Ascending aorta (tissue), 2 donors: ENCODE data around the gene SLC7A6. TPM values are rescaled to one million over a fixed set of nuclear protein-coding genes. Genes with fewer than 3 reads are reported as not detected.
"Not testable (repeated sequence)": the region's sequence is repeated elsewhere in the genome, so short reads cannot be mapped to it uniquely, and the experiment has no call there.

Experiments used
- DNase-seq, 2 donors: peaks; one replicate each; pipeline ENCODE4 v3.0.0-alpha.2; 2019; ENCODE audit warnings: low spot score in 2 of 2
- H3K27ac ChIP-seq, 2 donors: fragments of 200-600 bp; sonication (generic); one replicate each; pipeline ENCODE4 v1.5.1; 2016 to 2017; ENCODE audit warnings: mild to moderate bottlenecking in 1 of 2
- H3K27me3 ChIP-seq: fragments of 200-600 bp; sonication (generic); one replicate; pipeline ENCODE4 v1.5.1; 2017
- H3K36me3 ChIP-seq, 2 donors: fragments of 200-600 bp; sonication (generic); one replicate each; pipeline ENCODE4 v1.5.1; 2016
- H3K4me1 ChIP-seq, 2 donors: fragments of 200-600 bp; sonication (generic); one replicate each; pipeline ENCODE4 v1.5.1; 2016 to 2017; ENCODE audit warnings: mild to moderate bottlenecking in 1 of 2
- H3K4me3 ChIP-seq, 2 donors: fragments of 200-600 bp; sonication (generic); one replicate each; pipeline ENCODE4 v1.5.1; 2016 to 2017; ENCODE audit warnings: mild to moderate bottlenecking in 1 of 2
- H3K9me3 ChIP-seq, 2 donors: fragments of 200-600 bp; sonication (generic); one replicate each; pipeline ENCODE4 v1.5.1; 2016
- intact Hi-C: fragments of 100-400 bp; cut with DNase I; formaldehyde crosslinking; loops from one replicate; pipeline ENCODE4 v1.15.1; 2023
- total RNA-seq: library from RNA; depleted of rRNA; stranded (reverse); fragments of >200 nt; gene quantifications from one replicate; pipeline ENCODE4 v1.1.0, GENCODE V29; 2016
- TF ChIP-seq, protein P1 (sequence below), 3 experiments: fragments of 200-600 bp in 2 of 3; fragments of 450-650 bp in 1 of 3; sonication (generic) in 2 of 3; IDR thresholded peaks; one replicate each; pipeline ENCODE4 v1.5.1; 2016 to 2019; ENCODE audit warnings: antibody characterized with exemption in 3 of 3, mild to moderate bottlenecking in 1 of 3, moderate library complexity in 1 of 3

Gene SLC7A6
- total RNA-seq, 1 donor from 2014 or later = 27.7 TPM

GRCh38 chr16:68286153-68287074, 22.1 kb downstream of the SLC7A6 start:
- Histone ChIP-seq H3K4me1 (peaks cover 21 to 39% of the 10 kb centered on the region in 2 donors), H3K36me3 (peaks cover 27 to 28% of the 10 kb centered on the region in 2 donors), H3K27me3 (no peaks in the 10 kb centered on the region), H3K4me3 (no peak overlapping the region), H3K9me3 (no peaks in the 10 kb centered on the region), H3K27ac (peak overlapping the region; percentile 47 to 85)
- TF ChIP-seq, protein P1, sequence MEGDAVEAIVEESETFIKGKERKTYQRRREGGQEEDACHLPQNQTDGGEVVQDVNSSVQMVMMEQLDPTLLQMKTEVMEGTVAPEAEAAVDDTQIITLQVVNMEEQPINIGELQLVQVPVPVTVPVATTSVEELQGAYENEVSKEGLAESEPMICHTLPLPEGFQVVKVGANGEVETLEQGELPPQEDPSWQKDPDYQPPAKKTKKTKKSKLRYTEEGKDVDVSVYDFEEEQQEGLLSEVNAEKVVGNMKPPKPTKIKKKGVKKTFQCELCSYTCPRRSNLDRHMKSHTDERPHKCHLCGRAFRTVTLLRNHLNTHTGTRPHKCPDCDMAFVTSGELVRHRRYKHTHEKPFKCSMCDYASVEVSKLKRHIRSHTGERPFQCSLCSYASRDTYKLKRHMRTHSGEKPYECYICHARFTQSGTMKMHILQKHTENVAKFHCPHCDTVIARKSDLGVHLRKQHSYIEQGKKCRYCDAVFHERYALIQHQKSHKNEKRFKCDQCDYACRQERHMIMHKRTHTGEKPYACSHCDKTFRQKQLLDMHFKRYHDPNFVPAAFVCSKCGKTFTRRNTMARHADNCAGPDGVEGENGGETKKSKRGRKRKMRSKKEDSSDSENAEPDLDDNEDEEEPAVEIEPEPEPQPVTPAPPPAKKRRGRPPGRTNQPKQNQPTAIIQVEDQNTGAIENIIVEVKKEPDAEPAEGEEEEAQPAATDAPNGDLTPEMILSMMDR (IDR thresholded peaks at IDR 0.05) = no peak
- intact Hi-C loops = no loop called here
- DNase-seq = no peak

GRCh38 chr16:68287276-68288251, 23.2 kb downstream of the SLC7A6 start:
- DNase-seq = peak; percentile 65 to 92

DNA sequence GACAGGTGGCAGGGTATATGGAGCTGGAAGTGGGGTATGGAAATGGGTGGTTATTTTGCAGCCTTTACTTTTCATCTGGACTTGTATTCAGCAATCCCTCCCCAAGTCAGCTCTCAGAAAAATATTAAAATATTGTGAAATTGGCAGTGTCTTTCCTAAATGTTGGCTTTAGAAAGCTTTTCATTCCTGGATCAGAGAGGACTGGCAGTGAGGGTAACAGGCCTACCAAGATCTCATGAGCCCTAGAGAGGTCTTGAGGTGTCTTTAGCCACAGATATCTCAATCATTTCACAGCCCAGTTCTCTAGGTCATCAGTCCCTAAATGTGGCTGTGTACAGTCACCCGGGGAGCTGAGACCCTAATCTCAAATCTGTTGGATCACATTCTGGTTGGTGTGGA, 23.9 kb downstream of the SLC7A6 start:
- Histone ChIP-seq H3K36me3 (peaks cover 32 to 35% of the 10 kb centered on the region in 2 donors), H3K9me3 (no peaks in the 10 kb centered on the region), H3K4me3 (no peak overlapping the region), H3K27me3 (no peaks in the 10 kb centered on the region), H3K4me1 (peaks cover 21 to 39% of the 10 kb centered on the region in 2 donors), H3K27ac (peak overlapping the region; percentile 47 to 85)
- DNase-seq = no peak
- intact Hi-C loops = loop anchor here (1.0 kb wide), 1 partner anchor 23 kb away; no protein-coding TSS in a partner anchor
- TF ChIP-seq, protein P1 (IDR thresholded peaks at IDR 0.05) = no peak

More at GRCh38 chr16:68287276-68288251, 23.2 kb downstream of the SLC7A6 start:
- no peaks in the 10 kb centered on the region for H3K27me3 ChIP-seq
- peaks cover 32 to 37% of the 10 kb centered on the region in 2 donors for H3K36me3 ChIP-seq
- TF ChIP-seq, protein P1 (IDR thresholded peaks at IDR 0.05) = peak in 1 of 3 experiments; percentile 49
- H3K9me3 ChIP-seq = no peaks in the 10 kb centered on the region
- intact Hi-C loops = loop anchor here (1.0 kb wide), 1 partner anchor 22 kb away; no protein-coding TSS in a partner anchor
- H3K27ac ChIP-seq = peak overlapping the region; percentile 47 to 85
- peaks cover 21 to 39% of the 10 kb centered on the region in 2 donors for H3K4me1 ChIP-seq
- no peak overlapping the region for H3K4me3 ChIP-seq

DNA sequence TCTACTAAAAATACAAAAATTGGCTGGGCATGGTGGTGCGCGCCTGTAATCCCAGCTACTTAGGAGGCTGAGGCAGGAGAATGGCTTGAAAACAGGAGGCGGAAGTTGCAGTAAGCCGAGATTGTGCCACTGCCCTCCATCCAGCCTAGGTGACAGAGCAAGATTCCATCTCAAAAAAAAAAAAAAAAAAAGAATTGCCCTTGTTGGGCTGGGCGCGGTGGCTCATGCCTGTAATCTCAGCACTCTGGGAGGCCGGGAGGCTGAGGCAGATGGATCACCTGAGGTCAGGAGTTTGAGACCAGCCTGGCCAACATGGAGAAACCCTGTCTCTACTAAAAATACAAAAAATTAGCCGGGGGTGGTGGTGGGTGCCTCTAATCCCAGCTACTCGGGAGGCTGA, 24.5 kb downstream of the SLC7A6 start:
- Histone ChIP-seq H3K4me1 (peaks cover 21 to 39% of the 10 kb centered on the region in 2 donors), H3K27ac (peak overlapping the region; percentile 47 to 85), H3K36me3 (peaks cover 35 to 40% of the 10 kb centered on the region in 2 donors)
- not testable (repeated sequence) for DNase-seq, H3K4me3 ChIP-seq, H3K9me3 ChIP-seq, H3K27me3 ChIP-seq
- intact Hi-C loops = loop anchor here (1.0 kb wide), 1 partner anchor 23 kb away; no protein-coding TSS in a partner anchor

GRCh38 chr16:68289202-68289601, 24.9 kb downstream of the SLC7A6 start:
- H3K27me3 ChIP-seq = no peaks in the 10 kb centered on the region
- H3K27ac ChIP-seq = peak overlapping the region; percentile 47 to 85
- peaks cover 21 to 39% of the 10 kb centered on the region in 2 donors for H3K4me1 ChIP-seq
- no peaks in the 10 kb centered on the region for H3K9me3 ChIP-seq
- intact Hi-C loops = no loop called here
- no peak overlapping the region for H3K4me3 ChIP-seq
- TF ChIP-seq, protein P1 (IDR thresholded peaks at IDR 0.05) = no peak
- peaks cover 39 to 43% of the 10 kb centered on the region in 2 donors for H3K36me3 ChIP-seq
- DNase-seq = no peak
